ENCODE results near the gene PTPRE.

GRCh38 chr10:127909716-127910463 is 3.0 kb downstream of the PTPRE start:
- no peak for TF ChIP-seq TOX (CRISPR knock-in tag; IDR thresholded peaks at IDR 0.05; ENCODE audit: borderline replicate concordance)
- no peak for TF ChIP-seq RARB (CRISPR knock-in tag; IDR thresholded peaks at IDR 0.05)
- TF ChIP-seq ARNTL (CRISPR knock-in tag; IDR thresholded peaks at IDR 0.05; ENCODE audit: borderline replicate concordance, low read depth), result no peak
- TF ChIP-seq ZFP3 (CRISPR knock-in tag; IDR thresholded peaks at IDR 0.05), result peak; percentile 98
- TF ChIP-seq SNAI2 (CRISPR knock-in tag; IDR thresholded peaks at IDR 0.05), result no peak
- no peak for TF ChIP-seq ZFP30 (CRISPR knock-in tag; IDR thresholded peaks at IDR 0.05)
- no peak for TF ChIP-seq OSR1 (CRISPR knock-in tag; IDR thresholded peaks at IDR 0.05)
- no peak for TF ChIP-seq PPARA (CRISPR knock-in tag; IDR thresholded peaks at IDR 0.05; ENCODE audit: borderline replicate concordance)
- TF ChIP-seq TCF4 (CRISPR knock-in tag; IDR thresholded peaks at IDR 0.05; ENCODE audit: borderline replicate concordance), result no peak
- no peak for TF ChIP-seq PATZ1 (CRISPR knock-in tag; IDR thresholded peaks at IDR 0.05; ENCODE audit: borderline replicate concordance)
- no peak for TF ChIP-seq CSRNP3 (CRISPR knock-in tag; IDR thresholded peaks at IDR 0.05)
- no peak for TF ChIP-seq ZNF70 (CRISPR knock-in tag; IDR thresholded peaks at IDR 0.05)

All from SK-N-SH treated with all-trans-retinoic acid at 6 μM for 48 hours (cell line).